Neural cell (in vitro differentiated cells): ENCODE results near the gene STX8. TPM values are rescaled to one million over a fixed set of nuclear protein-coding genes. Genes with fewer than 3 reads are reported as not detected.

ENCODE experiments used
- H2AFZ ChIP-seq: fragments of 200-600, 300-800 bp; sonication (generic), shearing (Covaris generic); 2 replicates; pipeline ENCODE4 v1.6.0; 2014; ENCODE audit warnings: low read depth, mild to moderate bottlenecking, antibody characterized with exemption, low read length, moderate library complexity
- H3F3A ChIP-seq: fragments of 200-600 bp; shearing (Covaris generic); 2 replicates; pipeline ENCODE4 v1.6.1; 2016; ENCODE audit warnings: mild to moderate bottlenecking, moderate library complexity, mixed read lengths, antibody characterized with exemption, low read length; ENCODE audit not compliant: insufficient read depth, poor library complexity, severe bottlenecking
- H3K27ac ChIP-seq: fragments of 200-600, 300-800 bp; sonication (generic), shearing (Covaris generic); 2 replicates; pipeline ENCODE4 v1.5.1; 2014; ENCODE audit warnings: mild to moderate bottlenecking, low read length, moderate library complexity
- H3K27me3 ChIP-seq: fragments of 300-800, 200-600 bp; sonication (generic), shearing (Covaris generic); 2 replicates; pipeline ENCODE4 v1.6.0; 2014; ENCODE audit warnings: mild to moderate bottlenecking, low read depth, low read length, moderate library complexity; ENCODE audit not compliant: insufficient read depth
- H3K36me3 ChIP-seq: fragments of 300-800, 200-600 bp; sonication (generic), shearing (Covaris generic); 2 replicates; pipeline ENCODE4 v1.5.1; 2014; ENCODE audit warnings: mild to moderate bottlenecking, antibody characterized with exemption, low read length, moderate library complexity; ENCODE audit not compliant: insufficient read depth
- H3K4me2 ChIP-seq: fragments of 300-800, 200-600 bp; sonication (generic), shearing (Covaris generic); 2 replicates; pipeline ENCODE4 v1.6.0; 2014; ENCODE audit warnings: mild to moderate bottlenecking, low read length
- H3K4me3 ChIP-seq: fragments of 300-800, 200-600 bp; sonication (generic), shearing (Covaris generic); 2 replicates; pipeline ENCODE4 v1.5.1; 2014; ENCODE audit warnings: mild to moderate bottlenecking, low read length, moderate library complexity
- H3K79me2 ChIP-seq: fragments of 200-600 bp; shearing (Covaris generic); replicated peaks from 2 replicates; pipeline ENCODE4 v1.6.0; 2014; ENCODE audit warnings: mild to moderate bottlenecking, low read length, moderate library complexity; ENCODE audit not compliant: insufficient read depth
- H3K9ac ChIP-seq: fragments of 300-800, 200-600 bp; sonication (generic), shearing (Covaris generic); 2 replicates; pipeline ENCODE4 v1.6.1; 2016; ENCODE audit warnings: mild to moderate bottlenecking, low read length, mixed read lengths
- H3K9me2 ChIP-seq: fragments of 200-600 bp; shearing (Covaris generic); 2 replicates; pipeline ENCODE4 v1.6.1; 2016; ENCODE audit warnings: mild to moderate bottlenecking, low read length, mixed read lengths; ENCODE audit not compliant: insufficient read depth
- H3K9me3 ChIP-seq: fragments of 200-600, 300-800 bp; sonication (generic), shearing (Covaris generic); 2 replicates; pipeline ENCODE4 v1.6.1; 2016; ENCODE audit warnings: mild to moderate bottlenecking, mixed run types, low read length, moderate library complexity, mixed read lengths
- H4K20me1 ChIP-seq: fragments of 200-600 bp; shearing (Covaris generic); 2 replicates; pipeline ENCODE4 v1.6.1; 2016; ENCODE audit warnings: mild to moderate bottlenecking, mixed run types; ENCODE audit not compliant: insufficient read depth
- CTCF ChIP-seq: fragments of 450-650 bp; IDR thresholded peaks from 2 replicates; pipeline ENCODE4 v1.5.1; 2014; ENCODE audit warnings: antibody characterized with exemption, mild to moderate bottlenecking, moderate library complexity; ENCODE audit not compliant: poor library complexity, severe bottlenecking
- EP300 ChIP-seq: fragments of 450-650 bp; conservative IDR thresholded peaks from 2 replicates; pipeline ENCODE4 v1.6.1; 2014; ENCODE audit warnings: antibody characterized with exemption, mild to moderate bottlenecking, moderate library complexity; ENCODE audit not compliant: poor library complexity, severe bottlenecking
- EZH2 ChIP-seq: fragments of 200-600, 300-800 bp; shearing (Covaris generic), sonication (generic); IDR thresholded peaks from 2 replicates; pipeline ENCODE4 v1.6.1; 2014; ENCODE audit warnings: antibody characterized with exemption, low read length, borderline replicate concordance, mild to moderate bottlenecking; ENCODE audit not compliant: insufficient read depth, poor library complexity, severe bottlenecking
- MXI1 ChIP-seq: fragments of 450-650 bp; conservative IDR thresholded peaks from 2 replicates; pipeline ENCODE4 v1.6.1; 2014; ENCODE audit warnings: antibody characterized with exemption, mild to moderate bottlenecking; ENCODE audit not compliant: poor library complexity, severe bottlenecking
- POLR2AphosphoS5 ChIP-seq: IDR thresholded peaks from 2 replicates; pipeline ENCODE4 v1.6.1; 2012
- RAD21 ChIP-seq: fragments of 450-650 bp; conservative IDR thresholded peaks from 2 replicates; pipeline ENCODE4 v1.6.1; 2014; ENCODE audit warnings: antibody characterized with exemption, mild to moderate bottlenecking, moderate library complexity
- REST ChIP-seq: IDR thresholded peaks from 2 replicates; pipeline ENCODE4 v1.6.1; 2012; ENCODE audit warnings: borderline replicate concordance
- SMC3 ChIP-seq: fragments of 450-650 bp; conservative IDR thresholded peaks from 2 replicates; pipeline ENCODE4 v1.6.1; 2014; ENCODE audit warnings: antibody characterized with exemption, mild to moderate bottlenecking, moderate library complexity; ENCODE audit not compliant: poor library complexity
- TAF1 ChIP-seq: IDR thresholded peaks from 2 replicates; pipeline ENCODE4 v1.6.1; 2012; ENCODE audit warnings: low read depth
- polyA plus RNA-seq: library from polyadenylated mRNA; depleted of rRNA; stranded (reverse); fragments of >200 nt; gene quantifications from 2 replicates; pipeline ENCODE4 v1.2.3, GENCODE V29; 2014

STX8 gene
- polyA plus RNA-seq, 1 donor from 2014 or later = 100 TPM

DNA sequence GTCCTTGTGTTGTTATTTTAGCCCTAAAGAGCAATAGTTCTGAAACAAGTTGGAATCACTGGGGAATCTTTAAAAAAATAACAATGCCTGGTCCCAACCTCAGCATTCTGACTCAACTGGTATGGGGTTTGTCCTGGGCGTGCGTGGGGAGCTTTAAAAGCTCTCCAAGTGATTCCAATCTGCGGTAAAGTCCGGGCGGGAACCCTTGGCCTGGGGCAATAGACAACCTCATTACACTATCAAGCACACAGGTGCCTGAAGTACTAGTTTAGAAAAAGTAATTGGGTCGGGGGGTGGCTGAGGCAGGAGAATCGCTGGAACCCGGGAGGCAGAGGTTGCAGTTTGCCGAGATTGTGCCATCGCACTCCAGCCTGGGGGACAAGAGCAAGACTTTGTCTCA lies 4.4 kb downstream of the STX8 start:
- TF ChIP-seq EZH2 (no peak), CTCF (no peak), RAD21 (no peak), SMC3 (no peak), MXI1 (no peak)
- no peaks in the 10 kb centered on the region for H4K20me1 ChIP-seq

GRCh38 chr17:9568957-9569588 lies 6.5 kb downstream of the STX8 start:
- Histone ChIP-seq H2AFZ (no peak overlapping the region), H3K9ac (no peak overlapping the region), H3F3A (no peaks in the 10 kb centered on the region), H3K4me2 (no peak overlapping the region), H4K20me1 (no peaks in the 10 kb centered on the region), H3K9me3 (no peaks in the 10 kb centered on the region), H3K27me3 (no peaks in the 10 kb centered on the region), H3K36me3 (peaks cover 4% of the 10 kb centered on the region), H3K4me3 (no peak overlapping the region), H3K9me2 (no peaks in the 10 kb centered on the region), H3K79me2 (no peaks in the 10 kb centered on the region), H3K27ac (no peak overlapping the region)
- TF ChIP-seq CTCF (no peak), SMC3 (no peak), REST (no peak), TAF1 (no peak), EP300 (no peak), POLR2AphosphoS5 (no peak), EZH2 (no peak), RAD21 (no peak), MXI1 (no peak)

More for the DNA sequence above, 4.4 kb downstream of the STX8 start:
- H3K4me2 ChIP-seq = no peak overlapping the region
- H2AFZ ChIP-seq = no peak overlapping the region
- no peaks in the 10 kb centered on the region for H3K9me3 ChIP-seq
- no peaks in the 10 kb centered on the region for H3F3A ChIP-seq
- H3K9me2 ChIP-seq = no peaks in the 10 kb centered on the region
- no peaks in the 10 kb centered on the region for H3K79me2 ChIP-seq
- H3K27me3 ChIP-seq = no peaks in the 10 kb centered on the region
- no peak overlapping the region for H3K9ac ChIP-seq
- H3K27ac ChIP-seq = no peak overlapping the region
- no peak overlapping the region for H3K4me3 ChIP-seq
- H3K36me3 ChIP-seq = peaks cover 4% of the 10 kb centered on the region
